Transverse colon (tissue), 4 donors: ENCODE measurements around the gene NFATC4.

Experiments used
- EP300 ChIP-seq: sonication (generic); formaldehyde crosslinking; IDR thresholded peaks from one replicate; pipeline ENCODE4 v1.6.1; 2017; ENCODE audit warnings: antibody characterized with exemption, low read depth
- POLR2A ChIP-seq: fragments of 450-650 bp; IDR thresholded peaks from one replicate; pipeline ENCODE4 v1.6.1; 2016; ENCODE audit warnings: antibody characterized with exemption, mild to moderate bottlenecking, moderate library complexity
- POLR2AphosphoS5 ChIP-seq, 3 donors: sonication (generic); formaldehyde crosslinking; IDR thresholded peaks; one replicate each; pipeline ENCODE4 v1.6.1; 2016; ENCODE audit warnings: antibody characterized with exemption in 3 of 3
- TF ChIP-seq, protein P1 (sequence below), 5 experiments: fragments of 200-600 bp in 3 of 5; fragments of 450-650 bp in 2 of 5; sonication (generic) in 3 of 5; IDR thresholded peaks; 1 replicate in 2 of 5; 2 replicates in 3 of 5; pipeline ENCODE4 v1.5.1; 2016 to 2017; ENCODE audit warnings: antibody characterized with exemption in 5 of 5, inconsistent platforms in 3 of 5, mild to moderate bottlenecking in 2 of 5, moderate library complexity in 1 of 5

GRCh38 chr14:24414077-24414476, 46.1 kb downstream of the NFATC4 start:
- TF ChIP-seq, protein P1, sequence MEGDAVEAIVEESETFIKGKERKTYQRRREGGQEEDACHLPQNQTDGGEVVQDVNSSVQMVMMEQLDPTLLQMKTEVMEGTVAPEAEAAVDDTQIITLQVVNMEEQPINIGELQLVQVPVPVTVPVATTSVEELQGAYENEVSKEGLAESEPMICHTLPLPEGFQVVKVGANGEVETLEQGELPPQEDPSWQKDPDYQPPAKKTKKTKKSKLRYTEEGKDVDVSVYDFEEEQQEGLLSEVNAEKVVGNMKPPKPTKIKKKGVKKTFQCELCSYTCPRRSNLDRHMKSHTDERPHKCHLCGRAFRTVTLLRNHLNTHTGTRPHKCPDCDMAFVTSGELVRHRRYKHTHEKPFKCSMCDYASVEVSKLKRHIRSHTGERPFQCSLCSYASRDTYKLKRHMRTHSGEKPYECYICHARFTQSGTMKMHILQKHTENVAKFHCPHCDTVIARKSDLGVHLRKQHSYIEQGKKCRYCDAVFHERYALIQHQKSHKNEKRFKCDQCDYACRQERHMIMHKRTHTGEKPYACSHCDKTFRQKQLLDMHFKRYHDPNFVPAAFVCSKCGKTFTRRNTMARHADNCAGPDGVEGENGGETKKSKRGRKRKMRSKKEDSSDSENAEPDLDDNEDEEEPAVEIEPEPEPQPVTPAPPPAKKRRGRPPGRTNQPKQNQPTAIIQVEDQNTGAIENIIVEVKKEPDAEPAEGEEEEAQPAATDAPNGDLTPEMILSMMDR (IDR thresholded peaks at IDR 0.05): no peak
- TF ChIP-seq POLR2A: no peak
- no peak for TF ChIP-seq EP300
- no peak for TF ChIP-seq POLR2AphosphoS5 (IDR thresholded peaks at IDR 0.05)
